ENCODE data around the gene ZMYND11.

Gene ZMYND11

GRCh38 chr10:134247-135131, 766 bp upstream of the ZMYND11 start:
- no peak for DNase-seq (ENCODE audit: low read depth in 1 of 2, low spot score in 1 of 2)
- Histone ChIP-seq H3K4me3 (replicated peaks; ENCODE audit: insufficient read depth, low read length) (peak overlapping the region; percentile 29), H3K27ac (replicated peaks) (peak overlapping the region; percentile 32; the same call in 1 of the 2 replicates), H3K27me3 (ENCODE audit: insufficient read depth, poor library complexity, severe bottlenecking) (no peaks in the 10 kb centered on the region)
- TF ChIP-seq POLR2AphosphoS5 (IDR thresholded peaks at IDR 0.05; ENCODE audit: low read depth) (no peak), REST (IDR thresholded peaks at IDR 0.05; ENCODE audit: insufficient replicate concordance, low read depth) (no peak)

- Histone ChIP-seq H3K27me3 (ENCODE audit: insufficient read depth, poor library complexity, severe bottlenecking) (no peaks in the 10 kb centered on the region), H3K4me3 (replicated peaks; ENCODE audit: insufficient read depth, low read length) (peak overlapping the region; percentile 53), H3K27ac (replicated peaks) (peak overlapping the region; percentile 83)
- TF ChIP-seq POLR2AphosphoS5 (IDR thresholded peaks at IDR 0.05; ENCODE audit: low read depth) (no peak), SPI1 (IDR thresholded peaks at IDR 0.05; ENCODE audit: borderline replicate concordance, low read depth) (no peak), CTCF (IDR thresholded peaks at IDR 0.05; ENCODE audit: insufficient read depth, low read length) (no peak), GABPA (IDR thresholded peaks at IDR 0.05; ENCODE audit: low read depth) (no peak), REST (IDR thresholded peaks at IDR 0.05; ENCODE audit: insufficient replicate concordance, low read depth) (no peak)
- DNase-seq (ENCODE audit: low read depth in 1 of 2, low spot score in 1 of 2): peak in 1 of 2 experiments; percentile 41
Measured at GRCh38 chr10:135601-136464, 578 bp downstream of the ZMYND11 start.

GRCh38 chr10:136465-136762, 1.2 kb downstream of the ZMYND11 start:
- H3K4me3 ChIP-seq (replicated peaks; ENCODE audit: insufficient read depth, low read length): peak overlapping the region; percentile 53
- no peak for TF ChIP-seq CTCF (IDR thresholded peaks at IDR 0.05; ENCODE audit: insufficient read depth, low read length)
- no peak for TF ChIP-seq SPI1 (IDR thresholded peaks at IDR 0.05; ENCODE audit: borderline replicate concordance, low read depth)
- no peak for TF ChIP-seq POLR2AphosphoS5 (IDR thresholded peaks at IDR 0.05; ENCODE audit: low read depth)
- no peak for TF ChIP-seq REST (IDR thresholded peaks at IDR 0.05; ENCODE audit: insufficient replicate concordance, low read depth)
- TF ChIP-seq GABPA (IDR thresholded peaks at IDR 0.05; ENCODE audit: low read depth): no peak
- H3K27ac ChIP-seq (replicated peaks): peak overlapping the region; percentile 83
- no peaks in the 10 kb centered on the region for H3K27me3 ChIP-seq (ENCODE audit: insufficient read depth, poor library complexity, severe bottlenecking)
- DNase-seq (ENCODE audit: low read depth in 1 of 2, low spot score in 1 of 2): no peak

Data from HL-60 (cell line).